ENCODE data around the gene TMEM269.

DNA sequence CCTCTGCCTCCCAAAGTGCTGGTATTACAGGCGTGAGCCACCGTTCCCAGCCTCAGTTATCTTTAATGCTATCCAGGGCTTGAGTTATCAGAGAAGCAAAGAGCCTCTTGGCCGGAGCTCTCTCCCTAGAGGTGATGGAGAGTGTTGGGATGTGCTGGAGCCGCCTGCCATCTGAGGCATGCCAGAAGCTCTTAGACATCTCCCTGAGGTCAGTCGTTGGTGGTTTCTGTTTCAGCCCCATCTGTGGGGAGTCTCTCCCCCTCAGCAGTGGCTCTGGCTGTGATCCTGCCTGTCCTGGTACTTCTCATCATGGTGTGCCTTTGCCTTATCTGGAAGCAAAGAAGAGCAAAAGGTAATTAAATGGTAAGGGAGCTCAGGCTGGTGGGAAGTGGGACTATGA, 50.0 kb downstream of the TMEM269 start:
- TF ChIP-seq CTCF (IDR thresholded peaks at IDR 0.05): no peak
- no peak for TF ChIP-seq POLR2A (IDR thresholded peaks at IDR 0.05)
- TF ChIP-seq EP300 (IDR thresholded peaks at IDR 0.05): no peak
